ENCODE results near the gene TNIK. TPM values are rescaled to one million over a fixed set of nuclear protein-coding genes. Genes with fewer than 3 reads are reported as not detected.
A peak's percentile ranks its signal among the peaks of the same experiment; 100 is the strongest.

Gene TNIK
- total and polyA plus RNA-seq, 2 experiments from 2014 or later, result 14.6 to 34.3 TPM

- TF ChIP-seq CREB1 (CRISPR knock-in tag; IDR thresholded peaks at IDR 0.05; ENCODE audit: low read depth) (no peak), JUNB (IDR thresholded peaks at IDR 0.05; ENCODE audit: unreplicated experiment) (no peak), ZNF331 (CRISPR knock-in tag; IDR thresholded peaks at IDR 0.05; ENCODE audit: low read depth) (no peak), EZH2phosphoT487 (IDR thresholded peaks at IDR 0.05; ENCODE audit: unreplicated experiment) (no peak), EZH2 (IDR thresholded peaks at IDR 0.05; ENCODE audit: low read depth, unreplicated experiment) (no peak)
- TF ChIP-seq, protein P1, sequence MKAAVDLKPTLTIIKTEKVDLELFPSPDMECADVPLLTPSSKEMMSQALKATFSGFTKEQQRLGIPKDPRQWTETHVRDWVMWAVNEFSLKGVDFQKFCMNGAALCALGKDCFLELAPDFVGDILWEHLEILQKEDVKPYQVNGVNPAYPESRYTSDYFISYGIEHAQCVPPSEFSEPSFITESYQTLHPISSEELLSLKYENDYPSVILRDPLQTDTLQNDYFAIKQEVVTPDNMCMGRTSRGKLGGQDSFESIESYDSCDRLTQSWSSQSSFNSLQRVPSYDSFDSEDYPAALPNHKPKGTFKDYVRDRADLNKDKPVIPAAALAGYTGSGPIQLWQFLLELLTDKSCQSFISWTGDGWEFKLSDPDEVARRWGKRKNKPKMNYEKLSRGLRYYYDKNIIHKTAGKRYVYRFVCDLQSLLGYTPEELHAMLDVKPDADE (IDR thresholded peaks at IDR 0.05), result no peak
- TF ChIP-seq, protein P2, sequence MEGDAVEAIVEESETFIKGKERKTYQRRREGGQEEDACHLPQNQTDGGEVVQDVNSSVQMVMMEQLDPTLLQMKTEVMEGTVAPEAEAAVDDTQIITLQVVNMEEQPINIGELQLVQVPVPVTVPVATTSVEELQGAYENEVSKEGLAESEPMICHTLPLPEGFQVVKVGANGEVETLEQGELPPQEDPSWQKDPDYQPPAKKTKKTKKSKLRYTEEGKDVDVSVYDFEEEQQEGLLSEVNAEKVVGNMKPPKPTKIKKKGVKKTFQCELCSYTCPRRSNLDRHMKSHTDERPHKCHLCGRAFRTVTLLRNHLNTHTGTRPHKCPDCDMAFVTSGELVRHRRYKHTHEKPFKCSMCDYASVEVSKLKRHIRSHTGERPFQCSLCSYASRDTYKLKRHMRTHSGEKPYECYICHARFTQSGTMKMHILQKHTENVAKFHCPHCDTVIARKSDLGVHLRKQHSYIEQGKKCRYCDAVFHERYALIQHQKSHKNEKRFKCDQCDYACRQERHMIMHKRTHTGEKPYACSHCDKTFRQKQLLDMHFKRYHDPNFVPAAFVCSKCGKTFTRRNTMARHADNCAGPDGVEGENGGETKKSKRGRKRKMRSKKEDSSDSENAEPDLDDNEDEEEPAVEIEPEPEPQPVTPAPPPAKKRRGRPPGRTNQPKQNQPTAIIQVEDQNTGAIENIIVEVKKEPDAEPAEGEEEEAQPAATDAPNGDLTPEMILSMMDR (conservative IDR thresholded peaks at IDR 0.05; ENCODE audit: low read depth in 2 of 2), result 0 out of 4 replicates have a peak, but pooled peaks of 1 of the 2 experiments have one; percentile 2
- Histone ChIP-seq H3K9me2 (ENCODE audit: insufficient read depth) (no peaks in the 10 kb centered on the region), H2AFZ (no peak overlapping the region), H3K4me1 (ENCODE audit: insufficient read depth) (peaks cover 14% of the 10 kb centered on the region), H3K4me3 (no peak overlapping the region), H3K4me2 (no peak overlapping the region), H3K36me3 (ENCODE audit: insufficient read depth) (no peaks in the 10 kb centered on the region), H3K79me2 (replicated peaks; ENCODE audit: insufficient read depth) (no peaks in the 10 kb centered on the region), H3K27me3 (ENCODE audit: insufficient read depth) (no peaks in the 10 kb centered on the region), H3F3A (replicated peaks; ENCODE audit: low read depth) (no peaks in the 10 kb centered on the region), H3K27ac (ENCODE audit: low read depth) (0 out of 2 replicates have a peak overlapping the region, but pooled peaks have one; percentile 20), H4K20me1 (replicated peaks; ENCODE audit: insufficient read depth) (no peaks in the 10 kb centered on the region)
- no peak overlapping the region for H3K4me3 Mint-ChIP-seq
- H3K27me3 Mint-ChIP-seq (ENCODE audit: insufficient read depth, low read depth, poor library complexity), result peaks cover 1% of the 10 kb centered on the region
- ATAC-seq (no peak), DNase-seq (ENCODE audit: low spot score) (no peak)
- H3K4me1 Mint-ChIP-seq, result peaks cover 25% of the 10 kb centered on the region
- peaks cover 39% of the 10 kb centered on the region for H3K36me3 Mint-ChIP-seq (ENCODE audit: low read depth)
- H3K9me3 Mint-ChIP-seq, result no peaks in the 10 kb centered on the region; the same call in 1 of the 3 replicates
- peak overlapping the region; percentile 83 for H3K27ac Mint-ChIP-seq
These were observed 291.7 kb downstream of the TNIK start for GRCh38 chr3:171168551-171168950.

DNA sequence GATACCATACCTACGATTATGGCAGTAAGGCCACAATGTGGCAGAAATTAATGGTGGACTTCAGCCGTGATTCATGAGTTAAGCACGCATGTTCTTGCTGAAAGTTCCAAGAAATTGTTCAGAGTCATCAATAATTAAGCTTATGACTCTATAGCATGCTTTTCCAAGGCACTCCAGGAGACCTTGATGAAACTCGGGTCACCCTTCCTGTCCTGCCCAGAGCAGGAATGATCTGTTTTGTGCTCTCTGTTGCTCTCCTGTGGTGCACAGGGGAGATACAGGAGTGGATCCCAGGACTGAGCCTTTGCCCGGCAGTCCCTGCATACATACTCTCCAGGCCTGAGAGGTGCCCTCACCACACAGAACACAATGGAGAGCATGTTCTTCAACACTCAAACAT lies 292.1 kb downstream of the TNIK start:
- peaks cover 41% of the 10 kb centered on the region for H3K36me3 Mint-ChIP-seq (ENCODE audit: low read depth)
- H3K4me3 ChIP-seq, result no peak overlapping the region
- peaks cover 14% of the 10 kb centered on the region for H3K4me1 ChIP-seq (ENCODE audit: insufficient read depth)
- H2AFZ ChIP-seq, result no peak overlapping the region
- H3K4me1 Mint-ChIP-seq, result peaks cover 23% of the 10 kb centered on the region
- ATAC-seq (peak; percentile 93), DNase-seq (ENCODE audit: low spot score) (peak; percentile 67)
- no peaks in the 10 kb centered on the region for H3K79me2 ChIP-seq (replicated peaks; ENCODE audit: insufficient read depth)
- H3K4me3 Mint-ChIP-seq, result no peak overlapping the region
- H4K20me1 ChIP-seq (replicated peaks; ENCODE audit: insufficient read depth), result no peaks in the 10 kb centered on the region
- no peaks in the 10 kb centered on the region for H3F3A ChIP-seq (replicated peaks; ENCODE audit: low read depth)
- peaks cover 1% of the 10 kb centered on the region for H3K27me3 Mint-ChIP-seq (ENCODE audit: insufficient read depth, low read depth, poor library complexity)
- H3K9me2 ChIP-seq (ENCODE audit: insufficient read depth), result no peaks in the 10 kb centered on the region
- H3K36me3 ChIP-seq (ENCODE audit: insufficient read depth), result no peaks in the 10 kb centered on the region
- H3K4me2 ChIP-seq, result no peak overlapping the region
- H3K27ac Mint-ChIP-seq, result peak overlapping the region; percentile 36
- TF ChIP-seq, protein P1 (IDR thresholded peaks at IDR 0.05), result no peak
- TF ChIP-seq, protein P2 (conservative IDR thresholded peaks at IDR 0.05; ENCODE audit: low read depth in 2 of 2), result peak; percentile 29 to 66
- no peaks in the 10 kb centered on the region for H3K27me3 ChIP-seq (ENCODE audit: insufficient read depth)
- H3K9me3 Mint-ChIP-seq, result peaks cover 1% of the 10 kb centered on the region
- H3K27ac ChIP-seq (ENCODE audit: low read depth), result 0 out of 2 replicates have a peak overlapping the region, but pooled peaks have one; percentile 20
